Stimulated activated CD4-positive, alpha-beta T cell treated with anti-CD3 and anti-CD28 coated beads, Interleukin-4, amount 100 ng/mL, for 1 hour (primary cell): ENCODE data around the gene ALG2.

Experiments
- DNase-seq: peaks from one replicate; pipeline ENCODE4 v3.0.0-alpha.2; 2020

ALG2 gene, protein sequence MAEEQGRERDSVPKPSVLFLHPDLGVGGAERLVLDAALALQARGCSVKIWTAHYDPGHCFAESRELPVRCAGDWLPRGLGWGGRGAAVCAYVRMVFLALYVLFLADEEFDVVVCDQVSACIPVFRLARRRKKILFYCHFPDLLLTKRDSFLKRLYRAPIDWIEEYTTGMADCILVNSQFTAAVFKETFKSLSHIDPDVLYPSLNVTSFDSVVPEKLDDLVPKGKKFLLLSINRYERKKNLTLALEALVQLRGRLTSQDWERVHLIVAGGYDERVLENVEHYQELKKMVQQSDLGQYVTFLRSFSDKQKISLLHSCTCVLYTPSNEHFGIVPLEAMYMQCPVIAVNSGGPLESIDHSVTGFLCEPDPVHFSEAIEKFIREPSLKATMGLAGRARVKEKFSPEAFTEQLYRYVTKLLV

DNA sequence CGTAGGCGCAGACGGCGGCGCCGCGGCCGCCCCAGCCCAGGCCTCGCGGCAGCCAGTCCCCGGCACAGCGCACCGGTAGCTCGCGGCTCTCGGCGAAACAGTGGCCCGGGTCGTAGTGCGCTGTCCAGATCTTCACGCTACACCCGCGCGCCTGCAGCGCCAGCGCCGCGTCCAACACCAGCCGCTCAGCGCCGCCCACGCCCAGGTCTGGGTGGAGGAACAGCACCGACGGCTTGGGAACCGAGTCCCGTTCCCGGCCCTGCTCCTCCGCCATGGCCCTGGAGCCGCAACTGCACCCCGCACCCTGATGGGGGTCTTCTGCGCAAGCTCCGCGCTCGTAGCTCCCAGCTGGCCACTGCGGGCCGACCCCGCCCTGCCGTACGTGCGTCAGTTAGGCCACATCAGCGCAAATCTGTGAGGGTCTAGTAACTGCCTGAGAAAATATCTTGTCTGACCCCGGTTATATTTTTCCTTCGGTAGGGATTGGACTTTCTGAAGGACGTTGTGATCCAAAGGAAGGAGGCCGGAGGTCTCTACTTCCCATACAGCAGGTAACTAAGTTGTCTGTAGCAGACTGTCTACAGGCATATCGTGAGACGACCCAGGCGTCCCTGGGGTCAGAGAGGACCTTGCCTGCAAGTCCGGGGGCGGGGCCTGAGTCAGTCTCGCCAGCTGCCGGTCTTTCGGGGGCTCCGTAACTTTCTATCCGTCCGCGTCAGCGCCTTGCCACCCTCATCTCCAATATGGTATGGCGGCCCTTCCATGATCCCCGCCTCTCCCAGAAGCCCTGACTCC lies at the start of gene ALG2, which contains the start of gene SEC61B:
TSS of gene ALG2 (minus strand) at position 322 of the 795 bp plus-strand sequence. CDS start at position 274, 48 bp downstream.
TSS of gene SEC61B (plus strand) at position 662 of the 795 bp plus-strand sequence. CDS start at position 744, 82 bp downstream.
- DNase-seq: peak; percentile 95

DNA sequence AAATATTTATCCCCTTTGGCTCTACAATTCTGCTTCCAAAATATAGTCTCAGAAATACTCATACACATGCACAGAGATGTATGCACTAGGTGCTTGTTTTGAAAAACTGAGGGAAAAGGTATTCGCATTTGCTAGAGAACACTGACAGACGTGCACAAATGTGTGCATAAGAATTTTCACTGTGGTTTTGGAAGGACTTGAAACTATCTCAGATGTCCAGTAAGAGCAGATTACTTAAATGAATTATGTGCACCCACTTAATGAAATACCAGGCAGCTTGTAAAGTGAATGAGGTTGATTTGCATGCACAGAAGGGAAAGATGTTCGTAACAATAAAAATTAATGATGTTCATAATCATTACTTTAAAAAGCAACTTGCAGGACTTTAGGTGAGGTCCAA lies 48.7 kb upstream of the ALG2 start:
- no peak for DNase-seq

DNA sequence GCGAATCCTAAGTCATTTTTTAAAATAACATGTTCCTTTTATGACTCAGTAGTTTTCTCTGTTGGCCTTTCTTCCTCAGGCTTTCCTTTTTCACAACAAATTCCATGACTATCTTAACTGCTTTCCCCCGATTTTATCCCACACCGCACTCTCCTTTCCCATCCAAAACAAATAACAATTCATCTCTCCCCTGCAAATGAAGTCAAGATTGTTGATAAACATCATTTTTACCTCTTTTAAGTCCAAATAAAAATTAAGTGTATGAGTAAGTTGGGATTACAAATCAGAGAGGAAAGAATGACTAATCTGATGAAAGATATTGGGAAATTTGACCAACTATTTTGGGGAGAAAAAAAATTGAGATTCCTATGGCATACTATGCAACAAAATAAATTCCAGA lies 47.7 kb upstream of the ALG2 start:
- DNase-seq: no peak

DNA sequence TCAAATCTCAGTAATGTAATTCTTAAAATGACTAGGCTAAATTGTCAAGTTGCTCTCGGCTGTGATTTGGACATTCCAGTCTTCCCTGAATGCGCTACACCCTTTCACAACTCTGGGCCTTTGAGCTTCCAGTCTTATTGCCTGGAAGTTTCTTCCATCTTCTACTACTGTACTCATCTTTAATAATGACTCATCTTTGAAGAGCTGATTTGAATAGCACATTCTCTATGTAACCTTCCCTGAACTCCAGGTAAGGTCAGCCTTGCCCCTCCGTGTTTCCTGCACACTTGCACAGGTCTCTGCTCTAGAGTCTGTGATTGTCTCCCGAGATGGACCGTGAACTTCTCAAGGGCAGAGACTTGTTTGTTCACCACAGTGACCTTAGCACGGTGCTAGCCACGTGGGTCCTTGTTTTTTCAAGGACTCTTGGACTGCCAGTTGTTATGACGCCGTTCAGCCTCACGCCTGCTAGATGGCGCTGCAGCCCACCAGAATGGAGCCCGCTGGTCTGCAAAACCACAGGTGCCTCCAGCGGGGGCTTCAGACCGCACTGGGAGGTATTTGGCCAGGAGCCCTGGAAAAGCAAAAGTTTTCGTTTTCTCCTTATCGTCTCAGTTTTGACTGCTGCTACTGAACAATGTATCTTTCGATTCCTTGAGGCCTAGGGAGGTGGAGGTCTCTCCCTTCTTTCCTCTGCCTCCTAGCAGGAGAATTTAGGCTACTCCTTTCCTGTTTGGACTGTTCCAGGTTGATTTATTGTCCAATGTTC lies 44.7 kb upstream of the ALG2 start:
- DNase-seq: peak; percentile 65

DNA sequence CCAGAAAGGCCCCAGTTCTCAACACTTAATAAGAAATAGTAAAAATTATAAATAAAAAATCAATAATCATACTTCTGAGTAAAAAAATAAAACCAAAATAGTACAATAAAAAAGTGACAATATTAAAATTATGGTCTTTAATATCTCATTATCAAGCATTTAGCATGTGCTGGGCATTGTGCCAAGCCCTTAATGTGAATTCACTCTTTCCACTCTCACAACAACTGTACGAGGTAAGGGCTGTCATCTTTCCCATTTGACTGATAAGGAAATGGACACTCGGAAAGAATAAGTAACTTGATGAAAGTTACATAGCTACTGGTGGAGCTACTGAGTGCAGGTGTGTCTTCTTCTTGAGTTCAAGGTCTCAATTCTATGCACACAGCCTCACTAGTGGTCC lies 43.9 kb upstream of the ALG2 start:
- no peak for DNase-seq

DNA sequence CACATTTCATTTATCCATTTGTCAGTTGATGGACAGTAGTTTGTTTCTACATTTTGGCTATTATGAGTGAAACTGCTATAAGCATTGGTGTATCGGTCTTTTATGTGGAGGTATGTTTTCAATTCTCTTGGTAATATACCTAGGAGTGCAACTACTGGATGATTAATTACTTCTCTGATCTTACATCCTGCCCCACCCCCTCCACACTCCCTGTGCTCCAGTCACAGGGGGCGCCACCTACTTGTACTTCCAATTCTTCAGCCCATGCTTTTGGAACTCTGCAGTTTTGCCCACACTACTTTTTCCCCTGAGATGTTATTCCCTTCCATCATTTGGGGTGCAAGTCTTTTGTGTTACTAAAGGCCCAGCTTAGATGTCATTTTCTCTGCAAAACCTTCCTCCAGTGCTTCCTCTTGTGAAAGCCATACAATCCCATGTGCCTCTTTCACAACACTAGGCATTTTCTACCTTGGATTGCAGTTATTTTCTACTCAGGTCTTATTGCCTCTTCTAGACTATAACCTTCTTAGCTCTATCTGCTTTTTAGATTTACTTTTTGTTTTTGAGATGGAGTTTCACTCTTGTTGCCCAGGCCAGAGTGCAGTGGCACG lies 42.4 kb upstream of the ALG2 start:
- DNase-seq: peak; percentile 32

DNA sequence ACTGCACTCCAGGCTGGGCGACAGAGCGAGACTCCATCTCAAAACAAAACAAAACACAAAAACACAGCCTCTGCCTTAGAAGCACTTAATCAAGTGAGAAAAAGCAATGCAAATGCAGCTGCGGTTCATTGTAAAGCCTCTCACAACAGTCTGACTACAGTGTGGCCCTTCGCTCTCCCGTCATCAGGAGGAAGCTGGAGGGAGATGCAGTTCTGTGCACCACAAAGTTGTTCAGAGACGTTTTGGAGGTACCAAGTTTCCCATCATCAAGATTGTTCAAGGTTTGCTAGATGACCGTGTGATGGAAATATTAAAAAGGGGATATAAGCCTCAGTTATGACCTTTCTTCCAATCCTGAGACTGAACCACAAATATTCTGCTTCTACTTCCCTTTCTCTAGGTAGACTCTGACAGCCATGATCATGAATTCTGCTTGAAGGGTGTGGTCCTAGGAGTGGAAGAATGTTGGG lies 41.2 kb upstream of the ALG2 start:
- DNase-seq: no peak

DNA sequence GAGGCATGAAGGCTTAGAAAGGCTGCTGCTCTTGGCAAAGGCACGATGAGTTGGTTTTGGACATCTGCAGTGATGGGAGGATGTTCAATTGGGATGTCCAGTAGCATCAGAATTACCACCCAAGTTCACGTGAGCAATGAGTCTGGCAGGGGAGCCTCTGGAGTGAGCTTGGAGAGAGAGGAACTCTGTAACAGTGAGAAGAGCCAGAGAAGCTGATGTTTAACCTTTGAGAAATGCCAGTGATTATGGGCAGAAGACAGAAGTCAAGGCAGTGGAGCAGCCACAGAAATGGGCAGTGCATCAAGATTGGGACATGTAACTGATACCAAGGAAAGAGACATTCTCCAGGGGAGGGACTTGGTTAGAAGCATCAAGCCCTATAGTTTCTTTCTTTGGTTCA lies 40.2 kb upstream of the ALG2 start:
- DNase-seq: no peak

DNA sequence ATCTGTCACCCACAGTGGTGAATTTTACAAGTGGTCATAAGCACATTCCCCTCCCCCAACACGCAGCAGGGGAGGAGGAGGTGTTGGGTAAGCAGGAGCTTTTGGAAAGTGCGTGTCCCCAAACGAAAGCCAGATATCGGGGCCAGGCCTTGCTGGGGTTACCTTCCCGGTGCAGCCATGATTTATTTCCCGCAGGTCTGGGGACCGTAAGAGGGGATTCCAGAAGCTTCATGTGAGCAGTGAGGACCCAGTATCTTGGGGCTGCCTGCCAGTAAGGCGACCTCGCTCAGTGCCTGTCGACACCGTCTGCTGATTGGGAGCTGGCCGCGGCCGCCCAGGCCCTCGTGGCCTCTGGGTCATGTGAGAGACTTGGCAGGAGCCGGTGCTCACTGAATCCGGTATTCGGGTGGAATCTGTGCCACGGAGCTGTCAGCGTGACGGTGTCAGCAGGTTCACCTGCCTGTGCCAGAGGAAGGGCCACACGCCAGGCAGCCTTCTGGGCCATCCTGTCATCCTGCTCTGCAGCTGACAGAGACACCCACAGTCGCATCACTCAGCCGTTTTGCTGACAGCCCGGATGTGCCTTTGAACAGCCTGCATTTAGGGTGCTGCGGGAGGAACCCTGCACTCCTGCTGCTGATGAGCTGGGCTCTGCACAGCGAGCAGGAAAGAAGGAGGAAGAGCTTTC lies 37.6 kb upstream of the ALG2 start:
- DNase-seq: peak; percentile 38

DNA sequence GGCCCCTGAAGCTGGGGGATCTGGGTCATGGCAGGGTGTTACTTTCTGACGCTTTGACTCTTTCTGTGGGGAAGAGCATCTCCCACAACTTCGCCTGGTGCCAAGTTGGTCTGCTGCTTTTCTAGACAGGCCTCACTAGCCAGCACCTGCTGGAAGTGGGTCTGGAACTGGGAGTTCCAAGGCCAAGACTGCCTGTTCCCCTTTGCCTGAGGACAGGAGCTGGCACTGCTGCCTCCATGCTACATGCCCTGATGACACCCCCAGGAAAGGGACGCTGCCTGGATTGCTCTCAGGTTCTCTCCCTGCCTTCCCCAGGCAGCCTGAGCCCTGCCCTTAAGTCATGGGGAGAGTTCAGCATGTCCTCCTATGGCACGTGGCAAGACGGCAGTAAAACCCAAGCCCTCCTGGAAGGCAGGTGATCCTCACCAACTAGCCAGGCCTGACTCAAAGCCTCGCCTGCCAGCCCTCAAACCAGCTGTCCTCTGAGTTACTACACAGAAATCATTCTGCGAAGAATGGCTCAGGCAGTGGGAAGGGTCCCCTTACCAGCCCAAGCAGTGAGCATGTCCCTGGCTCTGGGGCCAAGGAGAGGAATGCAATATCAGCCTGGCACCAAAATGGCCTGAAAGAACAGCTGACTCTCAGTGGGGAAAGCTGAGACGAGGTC lies 36.1 kb upstream of the ALG2 start:
- DNase-seq: no peak

DNA sequence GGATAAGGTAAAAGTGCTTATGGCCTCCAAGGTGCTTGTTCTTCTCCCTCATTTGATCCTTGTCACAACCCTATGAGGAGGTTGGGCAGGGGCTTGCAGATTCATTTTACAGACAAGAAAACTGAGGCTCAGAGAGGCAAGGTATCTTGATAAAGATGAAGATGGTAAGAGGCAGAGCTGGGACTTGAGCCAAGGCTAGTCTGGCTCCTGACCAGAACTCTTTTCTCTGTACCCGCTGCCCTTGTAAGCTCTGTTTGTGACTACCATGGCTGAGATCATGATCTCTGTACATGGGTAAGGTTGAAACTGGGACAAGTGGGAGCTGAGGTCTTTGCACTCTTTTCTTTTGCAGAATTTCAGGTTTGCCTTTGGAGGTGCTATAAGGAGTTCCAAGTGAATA lies 33.9 kb upstream of the ALG2 start:
- no peak for DNase-seq

DNA sequence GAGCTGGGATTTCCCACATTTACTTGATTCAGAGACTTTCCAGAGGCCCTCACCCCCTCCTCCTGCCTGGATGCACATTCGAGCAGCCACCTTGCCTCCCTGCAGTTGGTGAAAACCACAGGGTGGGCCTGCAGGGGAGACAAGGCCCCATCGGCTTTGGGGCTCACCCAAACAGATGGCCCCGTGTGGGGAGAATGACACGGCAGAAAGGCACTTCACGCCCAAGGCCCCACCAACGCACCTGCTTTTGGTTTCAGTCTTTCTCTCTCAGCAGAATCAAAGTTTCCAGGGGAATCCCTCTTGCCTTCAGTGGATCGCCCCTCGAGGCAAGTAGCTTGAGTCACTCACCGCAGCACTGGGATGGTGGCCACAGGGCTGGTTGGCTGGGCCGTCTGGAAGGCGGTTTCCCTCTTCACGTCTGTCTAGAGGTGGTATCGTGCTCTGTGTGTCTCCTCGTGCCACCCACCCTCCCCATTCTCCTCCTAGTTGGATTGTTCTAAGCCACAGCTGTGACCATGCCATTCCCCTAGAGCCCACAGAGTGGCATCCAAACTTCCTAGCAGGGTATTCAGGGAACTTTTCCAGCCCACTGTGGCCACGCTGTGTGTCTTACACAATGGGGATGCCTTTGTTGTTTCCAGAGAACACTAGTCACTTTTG lies 32.2 kb upstream of the ALG2 start:
- DNase-seq: peak; percentile 80

DNA sequence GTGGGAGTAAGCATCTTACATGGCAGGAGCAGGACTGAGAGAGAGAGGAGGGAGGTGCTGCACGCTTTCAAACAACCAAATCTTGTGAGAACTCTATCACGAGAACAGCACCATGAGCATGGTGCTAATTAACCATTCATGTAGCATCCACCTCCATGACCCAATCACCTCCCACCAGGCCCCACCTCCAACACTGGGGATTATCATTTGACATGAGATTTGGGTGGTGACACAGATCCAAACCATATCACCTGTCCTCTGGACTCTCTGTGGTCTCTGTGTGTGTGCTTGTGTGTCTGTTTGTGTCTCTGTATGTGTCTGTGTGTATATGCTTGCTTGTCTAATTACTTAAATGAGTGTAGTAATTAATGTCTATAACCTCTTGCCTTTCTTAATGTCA lies 31.4 kb upstream of the ALG2 start:
- no peak for DNase-seq

DNA sequence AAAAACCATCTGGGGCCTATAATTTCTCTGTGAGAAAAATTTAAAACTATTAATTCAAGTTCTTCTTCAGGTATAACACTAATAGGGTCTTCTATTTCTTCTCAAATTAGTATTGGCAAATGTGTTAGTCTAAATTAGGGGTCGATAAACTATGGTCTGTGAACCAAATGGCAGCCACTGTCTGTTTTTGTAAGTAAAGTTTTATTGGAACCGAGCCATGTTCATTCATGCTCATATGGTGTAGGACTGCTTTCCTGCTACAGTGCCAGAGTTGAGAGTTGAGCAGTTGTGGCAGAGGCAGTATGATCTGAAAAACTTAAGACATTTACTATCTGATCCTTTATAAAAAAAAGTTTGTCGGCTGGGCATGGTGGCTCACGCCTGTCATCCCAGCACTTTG lies 29.4 kb upstream of the ALG2 start:
- no peak for DNase-seq

DNA sequence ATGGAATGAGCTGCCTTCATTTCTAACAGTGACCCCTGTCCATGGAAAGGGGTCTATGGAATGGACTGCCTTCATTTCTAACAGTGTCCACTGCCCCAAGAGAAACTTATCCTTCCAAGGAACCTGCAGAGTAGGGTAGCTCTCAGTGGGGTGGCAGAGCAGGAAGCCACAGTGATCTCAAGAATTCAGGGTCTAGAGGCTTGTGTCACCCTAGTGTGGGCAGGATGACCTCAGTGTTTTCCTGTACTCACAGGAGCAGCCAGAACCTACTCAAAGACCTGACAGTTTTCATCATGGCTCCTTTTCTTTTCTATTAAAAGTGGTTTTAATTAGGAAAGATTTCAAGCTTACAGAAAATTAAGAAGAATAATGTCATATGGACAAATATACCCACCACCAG lies 27.9 kb upstream of the ALG2 start:
- no peak for DNase-seq

DNA sequence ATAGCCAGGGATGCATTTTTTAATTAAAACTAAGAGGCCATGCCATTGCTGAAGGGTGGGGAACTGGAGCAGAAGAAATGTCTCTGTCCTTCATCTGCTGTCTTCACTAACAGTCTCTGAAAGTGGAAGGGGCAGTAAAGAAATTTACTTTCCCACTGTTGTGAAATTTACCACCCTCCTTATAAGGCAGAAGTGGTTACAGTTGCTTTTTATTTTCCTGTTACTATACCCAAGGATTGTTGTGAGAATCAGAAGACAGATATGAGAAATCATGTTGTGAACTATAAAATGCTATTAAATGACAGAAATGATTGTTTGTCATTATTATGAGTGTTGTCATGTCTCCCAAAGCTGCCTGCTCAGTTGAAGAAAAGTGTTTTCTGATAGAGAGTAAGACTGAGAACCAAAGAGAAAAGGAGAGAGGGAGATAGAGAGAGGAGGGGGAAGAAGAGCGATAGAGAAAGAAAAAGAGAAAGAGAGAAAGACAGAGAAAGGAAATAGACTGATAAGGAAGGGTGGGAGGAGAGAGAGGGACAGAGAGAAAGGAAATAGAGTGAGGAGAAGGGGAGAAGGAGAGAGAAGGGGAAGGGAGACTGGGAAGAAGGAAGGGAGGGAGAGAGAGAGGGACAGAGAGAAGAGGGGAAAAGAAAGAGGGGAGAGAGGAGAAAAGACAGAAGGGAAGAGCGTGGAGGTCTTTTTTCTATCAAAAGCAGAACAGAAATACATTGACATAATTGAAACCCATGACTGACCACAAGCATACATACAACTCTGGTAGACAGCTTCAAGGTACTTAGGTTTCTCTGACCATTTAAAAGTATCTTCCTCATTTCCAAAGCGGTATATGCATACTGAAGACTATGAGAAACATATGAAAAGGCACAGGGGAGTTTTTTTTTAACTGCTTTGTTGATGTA lies 22.9 kb upstream of the ALG2 start:
- no peak for DNase-seq

DNA sequence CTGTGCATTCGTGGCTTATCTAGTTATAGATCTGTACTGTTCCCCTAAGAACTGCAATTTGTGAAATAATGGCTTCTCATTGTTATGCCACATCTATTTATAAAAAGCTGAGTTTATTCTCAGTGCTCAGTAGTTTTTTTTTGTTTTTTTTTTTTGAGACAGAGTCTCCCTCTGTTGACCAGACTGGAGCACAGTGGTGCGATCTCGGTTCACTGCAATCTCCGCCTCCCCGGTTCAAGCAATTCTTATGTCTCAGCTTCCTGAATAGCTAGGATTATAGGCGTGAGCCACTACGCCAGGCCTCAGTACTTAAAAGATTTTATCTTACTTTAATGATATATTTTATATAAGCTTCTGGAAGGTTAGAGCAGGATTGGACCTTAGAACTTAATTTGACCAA lies 19.4 kb upstream of the ALG2 start:
- no peak for DNase-seq

DNA sequence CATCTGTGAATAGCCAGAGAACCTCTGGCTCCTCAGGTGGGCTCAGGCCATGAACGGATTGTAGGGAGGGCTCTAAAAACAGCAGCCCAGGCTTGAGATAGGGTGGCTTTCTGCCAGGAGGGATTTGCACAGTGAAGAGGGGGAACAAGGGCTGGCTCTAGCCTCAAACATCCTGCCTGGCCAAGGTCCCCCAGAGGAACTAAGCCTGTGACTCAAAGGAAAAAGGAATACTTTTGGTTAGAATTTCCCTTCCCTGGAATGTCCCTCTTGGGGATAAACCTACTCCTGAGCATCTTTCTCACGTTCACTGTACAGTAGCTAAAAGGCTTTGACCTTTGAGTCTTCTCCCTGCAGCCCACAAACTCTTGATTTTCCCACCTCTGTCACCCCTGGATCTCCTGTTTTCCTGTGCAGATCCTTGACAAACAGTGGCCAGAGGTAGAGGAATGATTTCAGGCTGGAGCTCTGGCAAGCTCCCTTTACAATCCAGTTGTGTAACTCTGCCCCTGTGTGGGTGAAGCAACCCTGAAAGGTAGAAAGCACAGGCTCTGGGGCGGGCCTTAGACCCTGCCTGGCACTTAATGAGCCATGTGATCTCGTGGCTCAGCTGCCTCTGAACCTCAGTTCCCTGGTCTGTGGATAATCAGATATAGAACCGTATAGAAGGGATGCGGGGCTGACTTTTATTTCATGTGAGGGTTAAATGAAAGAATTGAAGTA lies 17.8 kb upstream of the ALG2 start:
- no peak for DNase-seq

DNA sequence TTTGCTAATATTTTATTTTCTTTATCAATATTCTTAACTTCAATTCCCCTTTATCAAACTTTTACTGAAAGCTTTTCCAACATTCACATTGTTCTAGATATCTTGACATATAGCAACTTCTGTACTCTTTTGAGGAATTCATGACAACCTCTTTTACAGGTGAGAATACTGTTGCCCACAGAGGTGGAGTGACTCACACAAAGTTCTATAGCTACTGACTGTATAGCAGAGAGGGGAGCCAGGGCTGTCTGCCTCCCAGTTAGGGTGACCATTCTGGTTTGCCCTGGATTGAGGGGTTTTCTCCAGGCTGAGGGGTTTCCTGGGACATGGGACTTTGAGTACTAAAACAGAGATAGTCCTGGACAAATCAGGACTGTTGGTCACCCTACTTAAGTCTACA lies 16.6 kb upstream of the ALG2 start:
- no peak for DNase-seq
